HL-60 (cell line): ENCODE measurements around the gene CASP8.
A peak's percentile ranks its signal among the peaks of the same experiment; 100 is the strongest.

Experiments
- DNase-seq, 2 experiments: peaks; one replicate each; pipeline ENCODE4 v3.0.0-alpha.2; 2010 to 2020; ENCODE audit warnings: low read depth in 1 of 2, low spot score in 1 of 2
- H3K27ac ChIP-seq: fragments of 250-450 bp; sonication (Bioruptor Pico); replicated peaks from 2 replicates; pipeline ENCODE4 v1.5.1; 2020; ENCODE audit warnings: mild to moderate bottlenecking, moderate library complexity
- H3K27me3 ChIP-seq: fragments of 250-450 bp; sonication (Bioruptor Pico); 2 replicates; pipeline ENCODE4 v1.5.1; 2021; ENCODE audit warnings: mild to moderate bottlenecking, moderate library complexity; ENCODE audit not compliant: insufficient read depth, poor library complexity, severe bottlenecking
- H3K4me3 ChIP-seq: replicated peaks from 2 replicates; pipeline ENCODE4 v1.5.1; 2011; ENCODE audit warnings: mild to moderate bottlenecking, control low read depth, low read length; ENCODE audit not compliant: insufficient read depth
- CTCF ChIP-seq: IDR thresholded peaks from one replicate; pipeline ENCODE4 v1.5.1; 2011; ENCODE audit warnings: low read length, control low read depth, inconsistent platforms; ENCODE audit not compliant: insufficient read depth
- GABPA ChIP-seq: IDR thresholded peaks from 2 replicates; pipeline ENCODE4 v1.6.1; 2012; ENCODE audit warnings: low read depth
- POLR2AphosphoS5 ChIP-seq: IDR thresholded peaks from 2 replicates; pipeline ENCODE4 v1.6.1; 2012; ENCODE audit warnings: low read depth
- REST ChIP-seq: IDR thresholded peaks from 2 replicates; pipeline ENCODE4 v1.6.1; 2012; ENCODE audit warnings: low read depth; ENCODE audit not compliant: insufficient replicate concordance
- SPI1 ChIP-seq: IDR thresholded peaks from 2 replicates; pipeline ENCODE4 v1.6.1; 2012; ENCODE audit warnings: low read depth, mild to moderate bottlenecking, borderline replicate concordance

Gene CASP8

GRCh38 chr2:201242571-201243277 lies 17.6 kb upstream of the CASP8 start:
- Histone ChIP-seq H3K27ac (no peak overlapping the region), H3K27me3 (no peaks in the 10 kb centered on the region), H3K4me3 (no peak overlapping the region)
- DNase-seq: no peak
- TF ChIP-seq SPI1: 0 out of 2 replicates have a peak, but pooled peaks have one; percentile 14
- no peak for TF ChIP-seq CTCF

- DNase-seq: no peak
- no peaks in the 10 kb centered on the region for H3K27me3 ChIP-seq
- no peak overlapping the region for H3K27ac ChIP-seq
- TF ChIP-seq REST (no peak), GABPA (no peak), CTCF (no peak), SPI1 (no peak), POLR2AphosphoS5 (no peak)
- H3K4me3 ChIP-seq: no peak overlapping the region
Measured at GRCh38 chr2:201244829-201245228, 15.5 kb upstream of the CASP8 start.

- TF ChIP-seq GABPA (no peak), POLR2AphosphoS5 (no peak), CTCF (no peak), REST (no peak), SPI1 (no peak)
- no peak for DNase-seq
- H3K27me3 ChIP-seq: no peaks in the 10 kb centered on the region
- H3K4me3 ChIP-seq: no peak overlapping the region
- H3K27ac ChIP-seq: no peak overlapping the region; the same call in 1 of the 2 replicates
Measured at GRCh38 chr2:201246280-201246679, 14.1 kb upstream of the CASP8 start.

- H3K4me3 ChIP-seq: no peak overlapping the region
- no peak for TF ChIP-seq SPI1
- no peak for DNase-seq
- H3K27ac ChIP-seq: no peak overlapping the region
- H3K27me3 ChIP-seq: no peaks in the 10 kb centered on the region
Measured at GRCh38 chr2:201248288-201248844, 12.0 kb upstream of the CASP8 start.
